A549 (cell line): Measurements from ENCODE around the gene PHF21A. TPM values are rescaled to one million over a fixed set of nuclear protein-coding genes. Genes with fewer than 3 reads are reported as not detected.

Source experiments
- ATAC-seq, 2 experiments: fragments of 200-7000 bp in 1 of 2; fragments of >200 bp in 1 of 2; cut with Nextera tagmentation in 1 of 2; cut with Tn5 transposase in 1 of 2; 3 replicates each; pipeline versions ENCODE4 v1.8.0 to v1.9.1; 2018 to 2020; ENCODE audit warnings: mild to moderate bottlenecking in 1 of 2, moderate library complexity in 1 of 2
- CTCF ChIA-PET: fragments of 300-600 bp; sonication (Branson Sonifier 250); formaldehyde crosslinking; extraction: SDS; loops from one replicate; lab custom pipeline; 2021; ENCODE audit warnings: antibody characterized with exemption, inconsistent platforms; lab: Yijun Ruan, JAX
- POLR2A ChIA-PET: fragments of 350-600 bp; formaldehyde crosslinking; extraction: SDS; loops from one replicate; lab custom pipeline; 2021; ENCODE audit warnings: antibody characterized with exemption, inconsistent platforms; lab: Yijun Ruan, JAX
- DNase-seq, 2 experiments: peaks; one replicate each; pipeline versions ENCODE4 v3.0.0 to v3.0.0-alpha.2; 2011 to 2016; ENCODE audit warnings: low read depth in 1 of 2, low spot score in 1 of 2
- FAIRE-seq: peaks from 2 replicates; lab custom pipeline; 2011; peaks lifted over from hg19 to GRCh38; lab: Jason Lieb, UNC
- H3K27ac ChIP-seq, 2 experiments: fragments of >200 bp; sonication (Bioruptor Twin); formaldehyde crosslinking; 3 replicates each; pipeline ENCODE4 v1.5.1; 2016 to 2017
- H3K4me1 ChIP-seq: fragments of >200 bp; sonication (Bioruptor Twin); formaldehyde crosslinking; 3 replicates; pipeline ENCODE4 v1.6.1; 2016
- H3K4me2 ChIP-seq: fragments of >200 bp; sonication (Bioruptor Twin); formaldehyde crosslinking; 3 replicates; pipeline ENCODE4 v1.6.1; 2016
- H3K4me3 ChIP-seq: fragments of >200 bp; sonication (Bioruptor Twin); formaldehyde crosslinking; 3 replicates; pipeline ENCODE4 v1.5.1; 2016
- H3K9me3 ChIP-seq: fragments of >200 bp; sonication (Bioruptor Twin); formaldehyde crosslinking; 3 replicates; pipeline ENCODE4 v1.6.1; 2016
- CBX2 ChIP-seq: fragments of 200-600 bp; sonication (generic); IDR thresholded peaks from 2 replicates; pipeline ENCODE4 v1.6.1; 2016; ENCODE audit warnings: low read depth, mild to moderate bottlenecking, borderline replicate concordance
- CHD4 ChIP-seq: fragments of 200-600 bp; sonication (generic); IDR thresholded peaks from 2 replicates; pipeline ENCODE4 v1.6.1; 2016; ENCODE audit warnings: antibody characterized with exemption, mild to moderate bottlenecking, borderline replicate concordance
- E2F6 ChIP-seq: IDR thresholded peaks from 2 replicates; pipeline ENCODE4 v1.6.1; 2012; ENCODE audit warnings: low read depth, borderline replicate concordance
- ESRRA ChIP-seq: fragments of 150-350 bp; IDR thresholded peaks from 2 replicates; pipeline ENCODE4 v1.6.1; 2014; ENCODE audit warnings: mild to moderate bottlenecking, low read length, borderline replicate concordance
- FOSL2 ChIP-seq, 2 experiments: fragments of 450-650 bp in 1 of 2; fragments of >200 bp in 1 of 2; sonication (Bioruptor Twin) in 1 of 2; formaldehyde crosslinking; IDR thresholded peaks; 2 replicates each; pipeline versions ENCODE4 v1.5.0 to v1.6.1; 2016 to 2020; ENCODE audit warnings: mild to moderate bottlenecking in 1 of 2, moderate library complexity in 1 of 2
- GATA3 ChIP-seq: IDR thresholded peaks from 2 replicates; pipeline ENCODE4 v1.6.1; 2012; ENCODE audit warnings: borderline replicate concordance
- HES2 ChIP-seq: fragments of >200 bp; sonication (Bioruptor Twin); formaldehyde crosslinking; IDR thresholded peaks from 2 replicates; pipeline ENCODE4 v1.6.1; 2016
- HOXA7 ChIP-seq: fragments of 250-450 bp; sonication (Bioruptor Pico); IDR thresholded peaks from 2 replicates; pipeline ENCODE4 v1.5.0; 2020; ENCODE audit warnings: mild to moderate bottlenecking, moderate library complexity
- JUN ChIP-seq, 2 experiments: fragments of >200 bp; sonication (Bioruptor Twin); formaldehyde crosslinking; IDR thresholded peaks; 2 replicates in 1 of 2; 3 replicates in 1 of 2; pipeline ENCODE4 v1.6.1; 2016 to 2017
- KDM1A ChIP-seq: fragments of 200-600 bp; sonication (generic); IDR thresholded peaks from 2 replicates; pipeline ENCODE4 v1.6.1; 2016; ENCODE audit warnings: low read depth, mild to moderate bottlenecking
- MAFK ChIP-seq: fragments of 450-650 bp; IDR thresholded peaks from 2 replicates; pipeline ENCODE4 v1.6.1; 2014; ENCODE audit not compliant: partially characterized antibody
- MAZ ChIP-seq: fragments of 150-350 bp; IDR thresholded peaks from 2 replicates; pipeline ENCODE4 v1.6.1; 2014; ENCODE audit warnings: antibody characterized with exemption, low read depth, low read length, borderline replicate concordance
- MYC ChIP-seq: IDR thresholded peaks from 2 replicates; pipeline ENCODE4 v1.6.1; 2012; ENCODE audit warnings: mild to moderate bottlenecking, inconsistent platforms, low read length, improper control_type of control experiment, borderline replicate concordance
- NFE2L2 ChIP-seq: fragments of 150-350 bp; conservative IDR thresholded peaks from 2 replicates; pipeline ENCODE4 v1.6.1; 2014; ENCODE audit warnings: low read length
- POLR2AphosphoS2 ChIP-seq: conservative IDR thresholded peaks from 2 replicates; pipeline ENCODE4 v1.6.1; 2012; ENCODE audit warnings: low read length, improper control_type of control experiment, inconsistent platforms
- RAD21 ChIP-seq, 2 experiments: fragments of >200 bp in 1 of 2; sonication (Bioruptor Twin) in 1 of 2; formaldehyde crosslinking in 1 of 2; IDR thresholded peaks in 1 of 2; conservative IDR thresholded peaks in 1 of 2; 2 replicates in 1 of 2; 3 replicates in 1 of 2; pipeline ENCODE4 v1.6.1; 2012 to 2018; ENCODE audit warnings: inconsistent platforms in 1 of 2
- RARB ChIP-seq: fragments of 250-450 bp; sonication (Bioruptor Pico); IDR thresholded peaks from 2 replicates; pipeline ENCODE4 v1.8.0; 2021; ENCODE audit warnings: mild to moderate bottlenecking, moderate library complexity
- RNF2 ChIP-seq: fragments of 200-600 bp; sonication (generic); IDR thresholded peaks from 2 replicates; pipeline ENCODE4 v1.6.1; 2016; ENCODE audit warnings: low read depth, mild to moderate bottlenecking, antibody characterized with exemption, moderate library complexity, borderline replicate concordance
- TFCP2L1 ChIP-seq: fragments of 250-450 bp; sonication (Bioruptor Pico); IDR thresholded peaks from 2 replicates; pipeline ENCODE4 v1.5.0; 2021; ENCODE audit warnings: mild to moderate bottlenecking
- ZC3H11A ChIP-seq: fragments of 450-650 bp; IDR thresholded peaks from 2 replicates; pipeline ENCODE4 v1.6.1; 2014; ENCODE audit warnings: antibody characterized with exemption, mild to moderate bottlenecking
- ZFP36 ChIP-seq: fragments of 450-650 bp; IDR thresholded peaks from 2 replicates; pipeline ENCODE4 v1.6.1; 2014; ENCODE audit warnings: borderline replicate concordance; ENCODE audit not compliant: partially characterized antibody
- ZSCAN20 ChIP-seq: fragments of 250-450 bp; sonication (Bioruptor Pico); IDR thresholded peaks from 2 replicates; pipeline ENCODE4 v1.8.0; 2022; ENCODE audit warnings: mild to moderate bottlenecking, moderate library complexity
- WGBS: methylation state at CpG from one replicate; pipeline ENCODE4 v1.1.6; 2017; ENCODE audit errors: missing lambda C conversion rate; 5-methylcytosine and 5-hydroxymethylcytosine counted together
- polyA plus RNA-seq, 4 experiments: library from polyadenylated mRNA; depleted of rRNA in 3 of 4; stranded (reverse); fragments of >200 nt; fragmentation: RNase III in 1 of 4; extraction: RNeasy Plus Mini Kit Qiagen cat#74134 plus additional on column Dnase treatment in 1 of 4; gene quantifications; 2 replicates in 3 of 4; 3 replicates in 1 of 4; pipeline ENCODE4 v1.2.3, GENCODE V29; 2011 to 2017
- TF ChIP-seq, protein P1 (sequence below): fragments of 250-450 bp; sonication (Bioruptor Pico); IDR thresholded peaks from 2 replicates; pipeline ENCODE4 v1.5.0; 2021; ENCODE audit warnings: mild to moderate bottlenecking, moderate library complexity, borderline replicate concordance
- TF ChIP-seq, protein P2 (sequence below): fragments of >200 bp; sonication (Bioruptor Twin); formaldehyde crosslinking; IDR thresholded peaks from 3 replicates; pipeline ENCODE4 v1.6.1; 2016
- TF ChIP-seq, protein P3 (sequence below): IDR thresholded peaks from 2 replicates; pipeline ENCODE4 v1.6.1; 2012
- TF ChIP-seq, protein P4 (sequence below): IDR thresholded peaks from 2 replicates; pipeline ENCODE4 v1.6.1; 2012

PHF21A gene
- polyA plus RNA-seq, 2 of the 4 experiments (the other 2 are of a cell fraction), result 20.0 to 31.9 TPM

GRCh38 chr11:46130286-46130940, 9.2 kb upstream of the PHF21A start:
- TF ChIP-seq ZSCAN20 (CRISPR knock-in tag), result no peak
- no peak for TF ChIP-seq GATA3
- no peak for TF ChIP-seq RAD21 (conservative IDR thresholded peaks at IDR 0.05 in 1 of 2, IDR thresholded peaks at IDR 0.05 in 1 of 2)
- TF ChIP-seq, protein P1, sequence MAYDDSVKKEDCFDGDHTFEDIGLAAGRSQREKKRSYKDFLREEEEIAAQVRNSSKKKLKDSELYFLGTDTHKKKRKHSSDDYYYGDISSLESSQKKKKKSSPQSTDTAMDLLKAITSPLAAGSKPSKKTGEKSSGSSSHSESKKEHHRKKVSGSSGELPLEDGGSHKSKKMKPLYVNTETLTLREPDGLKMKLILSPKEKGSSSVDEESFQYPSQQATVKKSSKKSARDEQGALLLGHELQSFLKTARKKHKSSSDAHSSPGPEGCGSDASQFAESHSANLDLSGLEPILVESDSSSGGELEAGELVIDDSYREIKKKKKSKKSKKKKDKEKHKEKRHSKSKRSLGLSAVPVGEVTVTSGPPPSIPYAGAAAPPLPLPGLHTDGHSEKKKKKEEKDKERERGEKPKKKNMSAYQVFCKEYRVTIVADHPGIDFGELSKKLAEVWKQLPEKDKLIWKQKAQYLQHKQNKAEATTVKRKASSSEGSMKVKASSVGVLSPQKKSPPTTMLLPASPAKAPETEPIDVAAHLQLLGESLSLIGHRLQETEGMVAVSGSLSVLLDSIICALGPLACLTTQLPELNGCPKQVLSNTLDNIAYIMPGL, result no peak
- no peak for TF ChIP-seq POLR2AphosphoS2
- TF ChIP-seq, protein P2, sequence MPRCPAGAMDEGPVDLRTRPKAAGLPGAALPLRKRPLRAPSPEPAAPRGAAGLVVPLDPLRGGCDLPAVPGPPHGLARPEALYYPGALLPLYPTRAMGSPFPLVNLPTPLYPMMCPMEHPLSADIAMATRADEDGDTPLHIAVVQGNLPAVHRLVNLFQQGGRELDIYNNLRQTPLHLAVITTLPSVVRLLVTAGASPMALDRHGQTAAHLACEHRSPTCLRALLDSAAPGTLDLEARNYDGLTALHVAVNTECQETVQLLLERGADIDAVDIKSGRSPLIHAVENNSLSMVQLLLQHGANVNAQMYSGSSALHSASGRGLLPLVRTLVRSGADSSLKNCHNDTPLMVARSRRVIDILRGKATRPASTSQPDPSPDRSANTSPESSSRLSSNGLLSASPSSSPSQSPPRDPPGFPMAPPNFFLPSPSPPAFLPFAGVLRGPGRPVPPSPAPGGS, result no peak
- TF ChIP-seq CBX2, result no peak
- Histone ChIP-seq H3K4me2 (no peak overlapping the region), H3K9me3 (no peaks in the 10 kb centered on the region), H3K4me3 (no peak overlapping the region), H3K27ac (no peak overlapping the region), H3K4me1 (peaks cover 21% of the 10 kb centered on the region)
- POLR2A ChIA-PET, result no interaction called here
- no peak for ATAC-seq
- CTCF ChIA-PET, result interaction anchor here (1.2 to 4.2 kb wide), 2 partner anchors 108 to 178 kb away, joined by 4 to 24 read pairs; no protein-coding TSS in a partner anchor
- no peak for DNase-seq
- FAIRE-seq, result no peak
- whole genome bisulfite sequencing, result 72% methylated on average over 3 of the region's 3 CpGs

DNA sequence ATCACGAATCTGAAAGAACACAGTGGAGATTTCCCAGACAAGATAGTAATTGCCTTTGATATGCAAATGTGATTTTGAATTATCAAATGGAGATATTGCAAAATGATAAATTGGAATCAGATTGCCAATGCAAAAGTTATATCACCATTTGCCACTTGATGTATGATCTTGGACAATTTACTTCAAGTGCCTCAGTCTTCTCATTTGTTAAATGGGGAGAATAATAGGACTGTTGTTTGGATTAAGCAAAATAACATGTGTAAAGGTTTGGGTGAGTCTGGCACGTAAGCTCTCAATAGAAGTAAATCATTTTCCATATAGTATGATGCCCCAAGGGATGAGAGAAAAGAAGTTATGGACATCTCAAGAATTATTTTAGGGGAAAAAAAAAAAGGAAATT, 7.9 kb upstream of the PHF21A start:
- ChIA-PET CTCF (interaction anchor here (0.7 to 4.2 kb wide), 6 partner anchors 18 to 185 kb away, joined by 3 to 24 read pairs (median 4); no protein-coding TSS in a partner anchor), POLR2A (no interaction called here)
- FAIRE-seq, result no peak
- Histone ChIP-seq H3K4me2 (no peak overlapping the region), H3K27ac (no peak overlapping the region), H3K4me1 (peaks cover 21% of the 10 kb centered on the region), H3K9me3 (no peaks in the 10 kb centered on the region), H3K4me3 (no peak overlapping the region)
- TF ChIP-seq, protein P3, sequence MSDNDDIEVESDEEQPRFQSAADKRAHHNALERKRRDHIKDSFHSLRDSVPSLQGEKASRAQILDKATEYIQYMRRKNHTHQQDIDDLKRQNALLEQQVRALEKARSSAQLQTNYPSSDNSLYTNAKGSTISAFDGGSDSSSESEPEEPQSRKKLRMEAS, result no peak
- no peak for TF ChIP-seq MYC
- no peak for TF ChIP-seq FOSL2 (IDR thresholded peaks at IDR 0.05)
- TF ChIP-seq FOSL2 (CRISPR knock-in tag; IDR thresholded peaks at IDR 0.05), result no peak
- TF ChIP-seq JUN (IDR thresholded peaks at IDR 0.05), result no peak
- TF ChIP-seq ZC3H11A, result no peak
- no peak for TF ChIP-seq HOXA7 (CRISPR knock-in tag)
- no peak for TF ChIP-seq NFE2L2
- TF ChIP-seq KDM1A, result no peak
- TF ChIP-seq GATA3, result no peak
- no peak for TF ChIP-seq E2F6
- TF ChIP-seq RNF2, result no peak
- no peak for TF ChIP-seq ZFP36
- TF ChIP-seq HES2, result no peak
- no peak for TF ChIP-seq ESRRA
- TF ChIP-seq CHD4, result no peak
- TF ChIP-seq RARB, result no peak
- no peak for TF ChIP-seq MAZ
- TF ChIP-seq MAFK, result no peak
- TF ChIP-seq TFCP2L1 (CRISPR knock-in tag), result no peak
- TF ChIP-seq, protein P4, sequence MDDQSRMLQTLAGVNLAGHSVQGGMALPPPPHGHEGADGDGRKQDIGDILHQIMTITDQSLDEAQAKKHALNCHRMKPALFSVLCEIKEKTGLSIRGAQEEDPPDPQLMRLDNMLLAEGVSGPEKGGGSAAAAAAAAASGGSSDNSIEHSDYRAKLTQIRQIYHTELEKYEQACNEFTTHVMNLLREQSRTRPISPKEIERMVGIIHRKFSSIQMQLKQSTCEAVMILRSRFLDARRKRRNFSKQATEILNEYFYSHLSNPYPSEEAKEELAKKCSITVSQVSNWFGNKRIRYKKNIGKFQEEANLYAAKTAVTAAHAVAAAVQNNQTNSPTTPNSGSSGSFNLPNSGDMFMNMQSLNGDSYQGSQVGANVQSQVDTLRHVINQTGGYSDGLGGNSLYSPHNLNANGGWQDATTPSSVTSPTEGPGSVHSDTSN, result no peak
- 79% methylated on average over 2 of the region's 2 CpGs for WGBS
- no peak for DNase-seq
- no peak for ATAC-seq
